Vagina (tissue), 2 donors: ENCODE measurements around the gene SLC30A5.

Experiments
- POLR2AphosphoS5 ChIP-seq, 2 donors: sonication (generic); formaldehyde crosslinking; IDR thresholded peaks; one replicate each; pipeline ENCODE4 v1.9.0; 2017; ENCODE audit warnings: antibody characterized with exemption in 2 of 2, mild to moderate bottlenecking in 2 of 2, low read depth in 1 of 2; ENCODE audit not compliant: insufficient read depth in 1 of 2
- TF ChIP-seq, protein P1 (sequence below), 3 experiments: fragments of 450-650 bp in 2 of 3; fragments of 200-600 bp in 1 of 3; sonication (generic) in 1 of 3; IDR thresholded peaks; one replicate each; pipeline ENCODE4 v1.5.1; 2017 to 2019; ENCODE audit warnings: antibody characterized with exemption in 3 of 3, mild to moderate bottlenecking in 2 of 3, moderate library complexity in 2 of 3

DNA sequence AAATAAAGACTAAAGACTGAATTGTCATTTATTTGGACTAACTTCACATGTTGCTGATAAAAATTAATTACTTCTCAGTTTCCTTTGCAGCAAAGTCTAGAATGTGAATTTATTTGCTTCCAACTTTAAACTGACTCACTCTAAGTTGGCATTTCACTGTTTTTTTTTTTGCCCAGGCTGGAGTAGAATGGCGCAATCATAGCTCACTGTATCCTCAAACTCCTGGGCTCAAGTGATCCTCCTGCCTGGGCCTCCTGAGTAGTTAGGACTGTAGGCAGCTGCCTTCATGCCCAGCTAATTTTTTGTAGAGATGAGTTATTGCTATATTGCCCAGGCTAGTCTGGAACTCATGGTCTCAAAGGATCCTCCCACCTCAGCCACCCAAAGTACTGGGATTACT, 76.7 kb downstream of the SLC30A5 start:
- TF ChIP-seq, protein P1, sequence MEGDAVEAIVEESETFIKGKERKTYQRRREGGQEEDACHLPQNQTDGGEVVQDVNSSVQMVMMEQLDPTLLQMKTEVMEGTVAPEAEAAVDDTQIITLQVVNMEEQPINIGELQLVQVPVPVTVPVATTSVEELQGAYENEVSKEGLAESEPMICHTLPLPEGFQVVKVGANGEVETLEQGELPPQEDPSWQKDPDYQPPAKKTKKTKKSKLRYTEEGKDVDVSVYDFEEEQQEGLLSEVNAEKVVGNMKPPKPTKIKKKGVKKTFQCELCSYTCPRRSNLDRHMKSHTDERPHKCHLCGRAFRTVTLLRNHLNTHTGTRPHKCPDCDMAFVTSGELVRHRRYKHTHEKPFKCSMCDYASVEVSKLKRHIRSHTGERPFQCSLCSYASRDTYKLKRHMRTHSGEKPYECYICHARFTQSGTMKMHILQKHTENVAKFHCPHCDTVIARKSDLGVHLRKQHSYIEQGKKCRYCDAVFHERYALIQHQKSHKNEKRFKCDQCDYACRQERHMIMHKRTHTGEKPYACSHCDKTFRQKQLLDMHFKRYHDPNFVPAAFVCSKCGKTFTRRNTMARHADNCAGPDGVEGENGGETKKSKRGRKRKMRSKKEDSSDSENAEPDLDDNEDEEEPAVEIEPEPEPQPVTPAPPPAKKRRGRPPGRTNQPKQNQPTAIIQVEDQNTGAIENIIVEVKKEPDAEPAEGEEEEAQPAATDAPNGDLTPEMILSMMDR (IDR thresholded peaks at IDR 0.05), result no peak
- TF ChIP-seq POLR2AphosphoS5 (IDR thresholded peaks at IDR 0.05; ENCODE audit: insufficient read depth in 1 of 2, low read depth in 1 of 2), result no peak
